HEK293T (cell line): Measurements from ENCODE around the gene CAP2.

Experiments
- FOXM1 ChIP-seq: fragments of 450-650 bp; IDR thresholded peaks from 2 replicates; pipeline ENCODE4 v1.6.1; 2017; ENCODE audit warnings: mild to moderate bottlenecking, borderline replicate concordance
- SP1 ChIP-seq: fragments of 450-650 bp; IDR thresholded peaks from 2 replicates; pipeline ENCODE4 v1.6.1; 2017
- TARDBP ChIP-seq: fragments of 450-650 bp; IDR thresholded peaks from 2 replicates; pipeline ENCODE4 v1.6.1; 2016

- TF ChIP-seq FOXM1: no peak
- no peak for TF ChIP-seq SP1
- TF ChIP-seq TARDBP: no peak
These were observed 158.1 kb downstream of the CAP2 start for GRCh38 chr6:17551383-17551958.
